GM12878 (cell line): ENCODE measurements around the gene FAM151A. TPM values are rescaled to one million over a fixed set of nuclear protein-coding genes. Genes with fewer than 3 reads are reported as not detected.

ENCODE experiments used
- ATAC-seq: fragments of 200-7000 bp; cut with Tn5 transposase; 3 replicates; pipeline ENCODE4 v1.9.1; 2020; ENCODE audit warnings: mild to moderate bottlenecking, moderate library complexity
- BruUV-seq: library from RNA; stranded (reverse); fragments of 400-500 nt; replicated peaks from 2 replicates; lab custom pipeline; 2021; lab: Mats Ljungman, UMichigan
- CTCF ChIA-PET: fragments of 300-600 bp; sonication (Branson Sonifier 250); formaldehyde crosslinking; extraction: SDS; loops from one replicate; lab custom pipeline; 2021; ENCODE audit warnings: inconsistent platforms; lab: Yijun Ruan, JAX
- POLR2A ChIA-PET: fragments of 350-600 bp; formaldehyde crosslinking; extraction: SDS; loops from one replicate; lab custom pipeline; 2021; ENCODE audit warnings: inconsistent platforms; lab: Charles Lee
- RAD21 ChIA-PET: fragments of 300-600 bp; sonication (Branson Sonifier 250); formaldehyde crosslinking; loops from one replicate; lab custom pipeline; 2023; ENCODE audit warnings: antibody characterized with exemption; ENCODE audit not compliant: unreplicated experiment; lab: Charles Lee
- SMC1A ChIA-PET: fragments of 300-600 bp; sonication (Branson Sonifier 250); formaldehyde crosslinking; loops from one replicate; lab custom pipeline; 2023; ENCODE audit not compliant: unreplicated experiment, uncharacterized antibody; lab: Charles Lee
- DNase-seq: peaks from one replicate; pipeline ENCODE4 v3.0.0-alpha.2; 2011; ENCODE audit warnings: low read depth, low spot score
- FAIRE-seq: peaks from 3 replicates; lab custom pipeline; 2011; peaks lifted over from hg19 to GRCh38; lab: Jason Lieb, UNC
- H2AFZ ChIP-seq: 2 replicates; pipeline ENCODE4 v1.6.0; 2011; ENCODE audit warnings: low read depth, low read length, control low read depth; ENCODE audit not compliant: control insufficient read depth
- H3K27ac ChIP-seq: 2 replicates; pipeline ENCODE4 v1.5.1; 2011; ENCODE audit warnings: control low read depth; ENCODE audit not compliant: control insufficient read depth, insufficient read depth
- H3K27me3 ChIP-seq, 2 experiments: replicated peaks in 1 of 2; 2 replicates each; pipeline versions ENCODE4 v1.6.0 to v1.6.1; 2011; ENCODE audit warnings: low read length in 1 of 2; ENCODE audit not compliant: control insufficient read depth in 2 of 2, insufficient read depth in 2 of 2
- H3K36me3 ChIP-seq, 2 experiments: 2 replicates each; pipeline ENCODE4 v1.5.1; 2011; ENCODE audit warnings: low read length in 1 of 2; ENCODE audit not compliant: control insufficient read depth in 2 of 2, insufficient read depth in 2 of 2
- H3K4me1 ChIP-seq: 2 replicates; pipeline ENCODE4 v1.6.1; 2011; ENCODE audit warnings: mild to moderate bottlenecking, low read length, moderate library complexity, mixed read lengths; ENCODE audit not compliant: control insufficient read depth, insufficient read depth
- H3K4me2 ChIP-seq: 2 replicates; pipeline ENCODE4 v1.6.0; 2011; ENCODE audit warnings: control low read depth; ENCODE audit not compliant: control insufficient read depth, insufficient read depth
- H3K4me3 ChIP-seq: fragments of 200-600 bp; sonication (generic); 2 replicates; pipeline ENCODE4 v1.5.1; 2016
- H3K79me2 ChIP-seq: 2 replicates; pipeline ENCODE4 v1.6.0; 2011; ENCODE audit warnings: low read length; ENCODE audit not compliant: control insufficient read depth, insufficient read depth
- H3K9ac ChIP-seq: 2 replicates; pipeline ENCODE4 v1.8.0; 2011; ENCODE audit warnings: low read length, control low read depth, mixed read lengths; ENCODE audit not compliant: control insufficient read depth, insufficient read depth
- H3K9me3 ChIP-seq: replicated peaks from 3 replicates; pipeline ENCODE4 v1.5.1; 2011; ENCODE audit warnings: mild to moderate bottlenecking, low read length; ENCODE audit not compliant: control insufficient read depth, insufficient read depth
- H4K20me1 ChIP-seq: 2 replicates; pipeline ENCODE4 v1.6.0; 2011; ENCODE audit not compliant: control insufficient read depth, insufficient read depth
- CBX3 ChIP-seq: fragments of 200-600 bp; sonication (generic); IDR thresholded peaks from 2 replicates; pipeline ENCODE4 v1.6.1; 2016; ENCODE audit warnings: low read depth, borderline replicate concordance
- CHD2 ChIP-seq: IDR thresholded peaks from 2 replicates; pipeline ENCODE4 v1.6.1; 2011; ENCODE audit warnings: low read depth, low read length, improper control_type of control experiment, borderline replicate concordance
- E4F1 ChIP-seq: fragments of 450-650 bp; IDR thresholded peaks from 2 replicates; pipeline ENCODE4 v1.6.1; 2018; ENCODE audit warnings: borderline replicate concordance, mild to moderate bottlenecking; ENCODE audit not compliant: partially characterized antibody
- HDGF ChIP-seq: fragments of 450-650 bp; IDR thresholded peaks from 2 replicates; pipeline ENCODE4 v1.6.1; 2016; ENCODE audit warnings: antibody characterized with exemption
- JUND ChIP-seq: IDR thresholded peaks from 2 replicates; pipeline ENCODE4 v1.6.1; 2012; ENCODE audit warnings: low read depth, mild to moderate bottlenecking, low read length, improper control_type of control experiment, moderate library complexity
- NR2C2 ChIP-seq: IDR thresholded peaks from 2 replicates; pipeline ENCODE4 v1.6.1; 2011; ENCODE audit warnings: borderline replicate concordance, low read depth; ENCODE audit not compliant: control insufficient read depth, insufficient read length
- RAD21 ChIP-seq: IDR thresholded peaks from 2 replicates; pipeline ENCODE4 v1.6.1; 2011; ENCODE audit warnings: mild to moderate bottlenecking, low read depth, low read length, moderate library complexity; ENCODE audit not compliant: insufficient read depth
- RBBP5 ChIP-seq: fragments of 200-600 bp; sonication (generic); conservative IDR thresholded peaks from 2 replicates; pipeline ENCODE4 v1.6.1; 2016
- SUPT20H ChIP-seq: IDR thresholded peaks from 2 replicates; pipeline ENCODE4 v1.6.1; 2011; ENCODE audit warnings: low read depth, mild to moderate bottlenecking, low read length, moderate library complexity, borderline replicate concordance; ENCODE audit not compliant: control insufficient read depth
- TARDBP ChIP-seq: IDR thresholded peaks from 2 replicates; pipeline ENCODE4 v1.6.1; 2016; ENCODE audit warnings: borderline replicate concordance
- YBX1 ChIP-seq: fragments of 450-650 bp; IDR thresholded peaks from 2 replicates; pipeline ENCODE4 v1.6.1; 2016; ENCODE audit warnings: antibody characterized with exemption
- ZNF24 ChIP-seq: fragments of 450-650 bp; IDR thresholded peaks from 2 replicates; pipeline ENCODE4 v1.6.1; 2017; ENCODE audit warnings: antibody characterized with exemption, mild to moderate bottlenecking
- WGBS: methylation state at CpG from one replicate; pipeline ENCODE4 v1.1.6; 2016; ENCODE audit warnings: low lambda C conversion rate; ENCODE audit not compliant: insufficient replicate concordance, insufficient coverage; ENCODE audit errors: missing lambda C conversion rate; 5-methylcytosine and 5-hydroxymethylcytosine counted together
- in situ Hi-C: fragments of 300-500 bp; cut with MboI; formaldehyde crosslinking; loops from 9 replicates; pipeline ENCODE4 v1.14.3; 2018; ENCODE audit warnings: mixed read lengths
- intact Hi-C: fragments of 100-400 bp; cut with micrococcal nuclease; formaldehyde crosslinking; loops from one replicate; pipeline ENCODE4 v1.14.2; 2022; ENCODE audit not compliant: unreplicated experiment
- polyA plus RNA-seq, 11 experiments: library from polyadenylated mRNA; depleted of rRNA in 4 of 11; unstranded in 6 of 11; stranded (reverse) in 5 of 11; fragments of >200 nt; fragmentation: Nextera tagmentation in 4 of 11; fragmentation: Illumina TruSeq in 1 of 11; extraction: Ambion mirVana in 4 of 11; extraction: Trizol in 1 of 11; gene quantifications; 1 replicate in 1 of 11; 2 replicates in 10 of 11; pipeline versions ENCODE4 v1.2.1 to v1.2.3, GENCODE V29; 2011 to 2016; ENCODE audit warnings: inconsistent platforms in 2 of 11, missing spikeins in 2 of 11, low read depth in 1 of 11
- total RNA-seq, 4 experiments: library from RNA; depleted of rRNA in 3 of 4; stranded (reverse); fragments of >200 nt in 3 of 4; fragmentation: Illumina TruSeq in 1 of 4; extraction: Trizol in 1 of 4; gene quantifications; 2 replicates each; pipeline versions ENCODE4 v1.2.1 to v1.2.3, GENCODE V29; 2013 to 2021
- TF ChIP-seq, protein P1 (sequence below): IDR thresholded peaks from 2 replicates; pipeline ENCODE4 v1.6.1; 2011; ENCODE audit warnings: borderline replicate concordance, low read depth, mild to moderate bottlenecking, moderate library complexity, low read length; ENCODE audit not compliant: insufficient read depth, poor library complexity, severe bottlenecking
- TF ChIP-seq, protein P2 (sequence below): fragments of 450-650 bp; IDR thresholded peaks from 2 replicates; pipeline ENCODE4 v1.6.1; 2018; ENCODE audit warnings: mild to moderate bottlenecking, low read depth, moderate library complexity; ENCODE audit not compliant: partially characterized antibody

The FAM151A gene
- total and polyA plus RNA-seq, 10 of the 15 experiments (the other 5 are each of a cell fraction or from before 2014, with no cell fraction given) = 0.09 to 0.34 (median 0.14) TPM; not detected in 5

DNA sequence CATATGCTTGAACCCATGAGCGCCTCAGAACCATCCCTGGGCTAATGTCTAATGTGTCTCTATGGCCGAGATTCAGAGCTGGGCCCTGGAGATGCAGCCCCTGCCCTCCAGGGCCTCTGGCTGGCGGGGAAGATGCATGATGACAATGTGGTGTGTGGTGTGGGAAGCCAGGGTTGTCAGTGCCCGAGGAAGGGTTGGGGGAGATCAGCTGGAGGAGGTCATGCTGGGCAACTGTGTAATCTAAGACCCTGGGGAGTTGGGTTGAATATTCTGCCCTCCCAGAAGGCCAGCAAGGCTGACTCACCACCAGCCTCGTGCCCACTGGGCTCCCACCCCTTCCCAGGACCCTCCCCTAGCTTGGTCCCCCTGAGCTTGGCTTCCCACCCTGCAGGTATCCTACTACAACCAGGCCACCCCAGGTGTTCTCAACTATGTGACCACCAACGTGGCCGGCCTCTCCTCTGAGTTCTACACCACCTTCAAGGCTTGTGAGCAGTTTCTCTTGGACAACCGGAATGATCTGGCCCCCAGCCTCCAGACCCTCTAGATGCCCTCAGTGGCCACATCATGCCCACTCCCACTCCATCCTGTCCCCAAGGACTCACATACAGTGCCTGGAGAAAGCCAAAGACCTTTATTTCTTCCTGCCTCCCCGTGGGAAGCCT, 14.6 kb downstream of the FAM151A start (continued):
- no peak for TF ChIP-seq SUPT20H
- TF ChIP-seq, protein P1, sequence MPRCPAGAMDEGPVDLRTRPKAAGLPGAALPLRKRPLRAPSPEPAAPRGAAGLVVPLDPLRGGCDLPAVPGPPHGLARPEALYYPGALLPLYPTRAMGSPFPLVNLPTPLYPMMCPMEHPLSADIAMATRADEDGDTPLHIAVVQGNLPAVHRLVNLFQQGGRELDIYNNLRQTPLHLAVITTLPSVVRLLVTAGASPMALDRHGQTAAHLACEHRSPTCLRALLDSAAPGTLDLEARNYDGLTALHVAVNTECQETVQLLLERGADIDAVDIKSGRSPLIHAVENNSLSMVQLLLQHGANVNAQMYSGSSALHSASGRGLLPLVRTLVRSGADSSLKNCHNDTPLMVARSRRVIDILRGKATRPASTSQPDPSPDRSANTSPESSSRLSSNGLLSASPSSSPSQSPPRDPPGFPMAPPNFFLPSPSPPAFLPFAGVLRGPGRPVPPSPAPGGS = no peak
- TF ChIP-seq RAD21 = no peak

DNA sequence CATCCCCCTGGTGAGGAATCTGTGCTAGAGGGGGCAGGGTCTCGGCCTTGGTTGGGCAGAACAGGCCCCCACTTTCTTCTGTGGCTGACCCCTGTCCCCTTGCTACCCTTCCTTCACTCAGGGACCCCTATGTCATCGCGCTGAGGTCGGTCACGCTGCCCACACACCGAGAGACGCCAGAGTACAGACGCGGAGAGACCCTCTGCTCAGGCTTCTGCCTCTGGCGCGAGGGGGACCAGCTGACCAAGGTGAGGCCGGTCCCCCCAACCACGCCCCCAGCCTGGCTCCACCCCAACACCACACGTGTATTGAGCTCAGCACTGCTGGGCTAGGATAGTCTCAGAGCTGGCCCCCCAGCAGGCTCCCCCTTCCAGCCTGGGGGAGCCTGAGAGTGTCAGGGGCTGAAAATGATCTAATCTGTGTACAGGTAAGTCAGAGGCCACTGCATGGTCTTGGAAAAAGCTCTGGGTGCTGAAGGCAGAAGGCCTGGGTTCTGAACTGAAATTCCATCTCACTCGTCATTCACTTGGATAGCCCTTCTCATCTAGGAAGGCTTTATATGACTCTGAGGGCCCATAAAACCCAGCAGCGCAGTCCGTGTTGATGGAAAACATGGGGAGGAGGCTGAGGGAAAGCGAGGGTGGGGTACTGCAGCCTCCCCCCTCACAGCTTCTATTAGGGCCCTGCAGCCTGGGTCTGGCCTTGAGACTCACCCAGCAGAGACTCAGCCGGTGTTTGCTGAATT, 15.3 kb downstream of the FAM151A start:
- 58% methylated on average over 19 of the region's 19 CpGs for WGBS
- no TSS peak for BruUV-seq
- H3K27me3 ChIP-seq = no peaks in the 10 kb centered on the region
- FAIRE-seq = no peak
- H3K36me3 ChIP-seq = no peaks in the 10 kb centered on the region
- in situ Hi-C loops = no loop called here
- ChIA-PET POLR2A (no interaction called here), CTCF (no interaction called here), SMC1A (no interaction called here), RAD21 (no interaction called here)
- H3K4me1 ChIP-seq = no peaks in the 10 kb centered on the region
- no peaks in the 10 kb centered on the region for H4K20me1 ChIP-seq
- DNase-seq = no peak
- no peak for ATAC-seq
- H3K4me3 ChIP-seq = no peak overlapping the region
- H3K9ac ChIP-seq = no peak overlapping the region
- no peak overlapping the region for H2AFZ ChIP-seq
- no peaks in the 10 kb centered on the region for H3K79me2 ChIP-seq
- no peak overlapping the region for H3K27ac ChIP-seq
- intact Hi-C loops = no loop called here
- no peaks in the 10 kb centered on the region for H3K9me3 ChIP-seq
- H3K4me2 ChIP-seq = no peak overlapping the region
- TF ChIP-seq ZNF24 (no peak), YBX1 (no peak), E4F1 (no peak), CBX3 (no peak), NR2C2 (no peak), RBBP5 (no peak), JUND (no peak), CHD2 (no peak), HDGF (no peak), TARDBP (no peak)
- TF ChIP-seq, protein P2, sequence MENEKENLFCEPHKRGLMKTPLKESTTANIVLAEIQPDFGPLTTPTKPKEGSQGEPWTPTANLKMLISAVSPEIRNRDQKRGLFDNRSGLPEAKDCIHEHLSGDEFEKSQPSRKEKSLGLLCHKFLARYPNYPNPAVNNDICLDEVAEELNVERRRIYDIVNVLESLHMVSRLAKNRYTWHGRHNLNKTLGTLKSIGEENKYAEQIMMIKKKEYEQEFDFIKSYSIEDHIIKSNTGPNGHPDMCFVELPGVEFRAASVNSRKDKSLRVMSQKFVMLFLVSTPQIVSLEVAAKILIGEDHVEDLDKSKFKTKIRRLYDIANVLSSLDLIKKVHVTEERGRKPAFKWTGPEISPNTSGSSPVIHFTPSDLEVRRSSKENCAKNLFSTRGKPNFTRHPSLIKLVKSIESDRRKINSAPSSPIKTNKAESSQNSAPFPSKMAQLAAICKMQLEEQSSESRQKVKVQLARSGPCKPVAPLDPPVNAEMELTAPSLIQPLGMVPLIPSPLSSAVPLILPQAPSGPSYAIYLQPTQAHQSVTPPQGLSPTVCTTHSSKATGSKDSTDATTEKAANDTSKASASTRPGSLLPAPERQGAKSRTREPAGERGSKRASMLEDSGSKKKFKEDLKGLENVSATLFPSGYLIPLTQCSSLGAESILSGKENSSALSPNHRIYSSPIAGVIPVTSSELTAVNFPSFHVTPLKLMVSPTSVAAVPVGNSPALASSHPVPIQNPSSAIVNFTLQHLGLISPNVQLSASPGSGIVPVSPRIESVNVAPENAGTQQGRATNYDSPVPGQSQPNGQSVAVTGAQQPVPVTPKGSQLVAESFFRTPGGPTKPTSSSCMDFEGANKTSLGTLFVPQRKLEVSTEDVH = no peak
